ENCODE measurements around the gene ANGPTL4. TPM values are rescaled to one million over a fixed set of nuclear protein-coding genes. Genes with fewer than 3 reads are reported as not detected.
"Not testable (repeated sequence)": the region's sequence is repeated elsewhere in the genome, so short reads cannot be mapped to it uniquely, and the experiment has no call there.

Gene ANGPTL4
- polyA plus RNA-seq, 3 donors, result 2.6 to 3.9 (median 3.1) TPM

GRCh38 chr19:8352845-8353244 lies 11.1 kb upstream of the ANGPTL4 start:
- DNase-seq (ENCODE audit: extremely low read depth in 1 of 11, low read depth in 9 of 11, low spot score in 4 of 11), result not testable (repeated sequence)

GRCh38 chr19:8355631-8356402 lies 8.1 kb upstream of the ANGPTL4 start:
- DNase-seq (ENCODE audit: extremely low read depth in 1 of 11, low read depth in 9 of 11, low spot score in 4 of 11), result no peak

- DNase-seq (ENCODE audit: extremely low read depth in 1 of 11, low read depth in 9 of 11, low spot score in 4 of 11), result no peak
These were observed 6.9 kb upstream of the ANGPTL4 start for GRCh38 chr19:8357007-8357521.

- DNase-seq (ENCODE audit: extremely low read depth in 1 of 11, low read depth in 9 of 11, low spot score in 4 of 11), result no peak
These were observed 5.0 kb upstream of the ANGPTL4 start for GRCh38 chr19:8358948-8359347.

GRCh38 chr19:8360196-8360595 lies 3.8 kb upstream of the ANGPTL4 start:
- no peak for DNase-seq (ENCODE audit: extremely low read depth in 1 of 11, low read depth in 9 of 11, low spot score in 4 of 11)

- DNase-seq (ENCODE audit: extremely low read depth in 1 of 11, low read depth in 9 of 11, low spot score in 4 of 11), result peak in 5 of 11 donors; percentile 60 to 81 (median 70)
These were observed 1.8 kb upstream of the ANGPTL4 start for GRCh38 chr19:8361921-8362793.

- DNase-seq (ENCODE audit: extremely low read depth in 1 of 11, low read depth in 9 of 11, low spot score in 4 of 11), result no peak
These were observed 2.2 kb downstream of the ANGPTL4 start for GRCh38 chr19:8366121-8366581.

- DNase-seq (ENCODE audit: extremely low read depth in 1 of 11, low read depth in 9 of 11, low spot score in 4 of 11), result no peak
These were observed 3.0 kb downstream of the ANGPTL4 start for GRCh38 chr19:8366961-8367326.

GRCh38 chr19:8367327-8368001 lies 3.5 kb downstream of the ANGPTL4 start:
- peak; percentile 76 to 93 (median 85) for DNase-seq (ENCODE audit: extremely low read depth in 1 of 11, low read depth in 9 of 11, low spot score in 4 of 11)

- DNase-seq (ENCODE audit: extremely low read depth in 1 of 11, low read depth in 9 of 11, low spot score in 4 of 11), result no peak
These were observed 6.4 kb downstream of the ANGPTL4 start for GRCh38 chr19:8370176-8371010.

- DNase-seq (ENCODE audit: extremely low read depth in 1 of 11, low read depth in 9 of 11, low spot score in 4 of 11), result no peak
These were observed 7.3 kb downstream of the ANGPTL4 start for GRCh38 chr19:8371011-8371804.

GRCh38 chr19:8373867-8374813 lies 10.2 kb downstream of the ANGPTL4 start:
- no peak for DNase-seq (ENCODE audit: extremely low read depth in 1 of 11, low read depth in 9 of 11, low spot score in 4 of 11)

- not testable (repeated sequence) for DNase-seq (ENCODE audit: extremely low read depth in 1 of 11, low read depth in 9 of 11, low spot score in 4 of 11)
These were observed 11.8 kb downstream of the ANGPTL4 start for GRCh38 chr19:8375766-8376165.

- DNase-seq (ENCODE audit: extremely low read depth in 1 of 11, low read depth in 9 of 11, low spot score in 4 of 11), result not testable (repeated sequence)
These were observed 12.5 kb downstream of the ANGPTL4 start for GRCh38 chr19:8376373-8376974.

- DNase-seq (ENCODE audit: extremely low read depth in 1 of 11, low read depth in 9 of 11, low spot score in 4 of 11), result no peak
These were observed 13.6 kb downstream of the ANGPTL4 start for GRCh38 chr19:8377598-8377997.

GRCh38 chr19:8379156-8379891 lies 15.4 kb downstream of the ANGPTL4 start:
- not testable (repeated sequence) for DNase-seq (ENCODE audit: extremely low read depth in 1 of 11, low read depth in 9 of 11, low spot score in 4 of 11)

Data from renal cortex interstitium (tissue), 11 donors.